ENCODE data around the gene DMRT1.
A peak's percentile ranks its signal among the peaks of the same experiment; 100 is the strongest.
"Not testable (repeated sequence)": the region's sequence is repeated elsewhere in the genome, so short reads cannot be mapped to it uniquely, and the experiment has no call there.

The DMRT1 gene

GRCh38 chr9:998299-999110 is 157.0 kb downstream of the DMRT1 start:
- H3K4me3 Mint-ChIP-seq, H3K9me3 Mint-ChIP-seq, DNase-seq, H3K36me3 Mint-ChIP-seq, H3K27ac Mint-ChIP-seq, H3K4me1 Mint-ChIP-seq: not testable (repeated sequence)
- peaks cover 13% of the 10 kb centered on the region for H3K27me3 Mint-ChIP-seq
- CTCF ChIA-PET, result interaction anchor here (0.9 to 2.1 kb wide), 7 partner anchors 9 to 112 kb away, joined by 3 to 8 read pairs (median 4); no protein-coding TSS in a partner anchor

- H3K4me1 Mint-ChIP-seq, result peaks cover 3% of the 10 kb centered on the region
- DNase-seq, result no peak
- H3K27ac Mint-ChIP-seq, result no peak overlapping the region
- peaks cover 2% of the 10 kb centered on the region for H3K9me3 Mint-ChIP-seq
- H3K36me3 Mint-ChIP-seq, result no peaks in the 10 kb centered on the region
- no peak overlapping the region for H3K4me3 Mint-ChIP-seq
- H3K27me3 Mint-ChIP-seq, result peaks cover 5% of the 10 kb centered on the region
- CTCF ChIA-PET, result interaction anchor here (4.6 kb wide), 1 partner anchor 109 kb away, joined by 68 read pairs; no protein-coding TSS in a partner anchor
Measured at GRCh38 chr9:1001838-1002237, 160.3 kb downstream of the DMRT1 start.

- no peak overlapping the region for H3K4me3 Mint-ChIP-seq
- H3K27me3 Mint-ChIP-seq, result peaks cover 9% of the 10 kb centered on the region
- H3K4me1 Mint-ChIP-seq, result peaks cover 3% of the 10 kb centered on the region
- DNase-seq, result no peak
- peaks cover 2% of the 10 kb centered on the region for H3K9me3 Mint-ChIP-seq
- H3K27ac Mint-ChIP-seq, result no peak overlapping the region
- CTCF ChIA-PET, result interaction anchor here (0.7 to 4.6 kb wide), 2 partner anchors 110 to 1252 kb away, joined by 3 to 68 read pairs; no protein-coding TSS in a partner anchor
- H3K36me3 Mint-ChIP-seq, result no peaks in the 10 kb centered on the region
Measured at GRCh38 chr9:1002678-1003077, 161.2 kb downstream of the DMRT1 start.

- CTCF ChIA-PET, result interaction anchor here (0.7 to 4.6 kb wide), 15 partner anchors 11 to 392 kb away, joined by 3 to 68 read pairs (median 3); partner anchors contain the start of gene DMRT3
- Mint-ChIP-seq H3K9me3 (no peaks in the 10 kb centered on the region), H3K4me3 (no peak overlapping the region), H3K4me1 (peaks cover 3% of the 10 kb centered on the region), H3K27me3 (peaks cover 13% of the 10 kb centered on the region), H3K36me3 (no peaks in the 10 kb centered on the region), H3K27ac (no peak overlapping the region)
- DNase-seq, result peak; percentile 51
Measured at GRCh38 chr9:1005043-1005667, 163.7 kb downstream of the DMRT1 start.

- peaks cover 3% of the 10 kb centered on the region for H3K4me1 Mint-ChIP-seq
- no peaks in the 10 kb centered on the region for H3K9me3 Mint-ChIP-seq
- no peak overlapping the region for H3K4me3 Mint-ChIP-seq
- H3K36me3 Mint-ChIP-seq, result no peaks in the 10 kb centered on the region
- H3K27me3 Mint-ChIP-seq, result peaks cover 12% of the 10 kb centered on the region
- no peak for DNase-seq
- CTCF ChIA-PET, result interaction anchor here (0.8 to 1.5 kb wide), 4 partner anchors 13 to 118 kb away, joined by 3 to 6 read pairs (median 3); no protein-coding TSS in a partner anchor
- H3K27ac Mint-ChIP-seq, result no peak overlapping the region
Measured at GRCh38 chr9:1007312-1007711, 165.8 kb downstream of the DMRT1 start.

- Mint-ChIP-seq H3K27ac (no peak overlapping the region), H3K4me1 (peaks cover 3% of the 10 kb centered on the region), H3K9me3 (no peaks in the 10 kb centered on the region), H3K27me3 (peaks cover 12% of the 10 kb centered on the region), H3K4me3 (no peak overlapping the region), H3K36me3 (no peaks in the 10 kb centered on the region)
- DNase-seq, result no peak
- CTCF ChIA-PET, result interaction anchor here (0.6 to 2.4 kb wide), 7 partner anchors 11 to 122 kb away, joined by 3 to 6 read pairs (median 3); no protein-coding TSS in a partner anchor
Measured at GRCh38 chr9:1008216-1008615, 166.7 kb downstream of the DMRT1 start.

GRCh38 chr9:1009101-1009707 is 167.7 kb downstream of the DMRT1 start:
- CTCF ChIA-PET, result interaction anchor here (0.5 to 2.8 kb wide), 31 partner anchors 9 to 546 kb away, joined by 3 to 20 read pairs (median 4); no protein-coding TSS in a partner anchor
- Mint-ChIP-seq H3K4me1 (peaks cover 3% of the 10 kb centered on the region), H3K27me3 (peaks cover 12% of the 10 kb centered on the region), H3K9me3 (no peaks in the 10 kb centered on the region), H3K36me3 (no peaks in the 10 kb centered on the region), H3K4me3 (no peak overlapping the region), H3K27ac (no peak overlapping the region)
- peak; percentile 82 for DNase-seq

GRCh38 chr9:1013021-1013420 is 171.5 kb downstream of the DMRT1 start:
- no peaks in the 10 kb centered on the region for H3K4me1 Mint-ChIP-seq
- CTCF ChIA-PET, result no interaction called here
- DNase-seq, result no peak

GRCh38 chr9:1014225-1014624 is 172.7 kb downstream of the DMRT1 start:
- Mint-ChIP-seq H3K36me3 (no peaks in the 10 kb centered on the region), H3K4me1 (no peaks in the 10 kb centered on the region), H3K9me3 (no peaks in the 10 kb centered on the region), H3K27me3 (peaks cover 9% of the 10 kb centered on the region), H3K4me3 (no peak overlapping the region), H3K27ac (no peak overlapping the region)
- CTCF ChIA-PET, result no interaction called here
- no peak for DNase-seq

More at GRCh38 chr9:1013021-1013420, 171.5 kb downstream of the DMRT1 start:
- H3K27me3 Mint-ChIP-seq, result peaks cover 10% of the 10 kb centered on the region
- no peak overlapping the region for H3K4me3 Mint-ChIP-seq
- no peaks in the 10 kb centered on the region for H3K9me3 Mint-ChIP-seq
- H3K27ac Mint-ChIP-seq, result no peak overlapping the region
- no peaks in the 10 kb centered on the region for H3K36me3 Mint-ChIP-seq

- DNase-seq, result no peak
- no peaks in the 10 kb centered on the region for H3K9me3 Mint-ChIP-seq
- no peak overlapping the region for H3K27ac Mint-ChIP-seq
- no peak overlapping the region for H3K4me3 Mint-ChIP-seq
- no peaks in the 10 kb centered on the region for H3K4me1 Mint-ChIP-seq
- H3K36me3 Mint-ChIP-seq, result no peaks in the 10 kb centered on the region
- peaks cover 7% of the 10 kb centered on the region for H3K27me3 Mint-ChIP-seq
- CTCF ChIA-PET, result no interaction called here
Measured at GRCh38 chr9:1014640-1015039, 173.1 kb downstream of the DMRT1 start.

GRCh38 chr9:1018121-1018520 is 176.6 kb downstream of the DMRT1 start:
- H3K4me1 Mint-ChIP-seq, result no peaks in the 10 kb centered on the region
- H3K27ac Mint-ChIP-seq, result no peak overlapping the region
- no peak overlapping the region for H3K4me3 Mint-ChIP-seq
- peak; percentile 44 for DNase-seq
- H3K27me3 Mint-ChIP-seq, result peaks cover 18% of the 10 kb centered on the region
- CTCF ChIA-PET, result interaction anchor here (1.4 kb wide), 1 partner anchor 8 kb away, joined by 4 read pairs; no protein-coding TSS in a partner anchor
- no peaks in the 10 kb centered on the region for H3K9me3 Mint-ChIP-seq
- no peaks in the 10 kb centered on the region for H3K36me3 Mint-ChIP-seq

Data from activated naive CD4-positive, alpha-beta T cell treated with anti-CD3 and anti-CD28 coated beads, Interleukin-2, amount 10 ng/mL, durations not matched to agents 7 days and 5 days (primary cell).